Measurements from ENCODE around the gene TEX48.

The TEX48 gene

DNA sequence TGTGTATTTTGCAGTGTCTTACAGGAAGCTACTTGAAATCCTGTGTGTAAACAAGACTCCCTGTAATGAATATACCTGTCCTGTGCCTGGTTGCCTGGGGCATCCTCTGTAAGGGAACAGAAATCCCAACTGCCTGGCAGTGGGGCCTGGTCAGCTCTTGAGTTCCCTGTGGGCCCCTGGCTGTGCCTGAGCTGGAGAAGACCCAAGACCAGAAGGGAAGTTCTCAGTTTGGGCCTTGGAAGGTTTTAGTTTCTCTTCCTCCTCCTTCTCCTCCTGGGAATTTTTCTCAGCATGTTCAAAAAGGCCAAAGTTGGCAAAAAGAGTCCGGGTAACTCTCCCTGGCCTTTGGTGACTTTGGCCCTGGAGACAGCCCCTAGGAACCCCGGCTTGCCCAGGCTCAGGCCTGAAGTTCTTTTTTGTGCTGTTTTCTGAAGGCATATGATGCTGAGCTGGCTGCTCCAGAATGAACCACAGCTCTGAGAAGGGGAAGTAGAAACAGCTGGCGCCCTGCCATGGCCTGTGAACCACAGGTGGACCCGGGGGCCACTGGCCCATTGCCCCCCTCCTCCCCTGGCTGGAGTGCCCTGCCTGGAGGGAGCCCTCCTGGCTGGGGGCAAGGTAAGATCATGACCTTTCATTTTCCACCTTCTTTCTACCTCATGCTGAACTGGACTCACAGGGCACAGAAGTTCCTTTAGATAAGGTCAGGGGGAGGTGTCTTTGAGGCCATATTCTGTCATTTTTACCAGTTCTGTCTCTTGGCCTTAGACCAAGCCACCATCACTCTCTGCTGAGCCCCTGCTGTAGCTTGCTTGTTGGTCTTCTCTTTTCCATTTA, 65.1 kb downstream of the TEX48 start:
- DNase-seq: no peak
